ENCODE results near the gene GFPT2. TPM values are rescaled to one million over a fixed set of nuclear protein-coding genes. Genes with fewer than 3 reads are reported as not detected.

Gene GFPT2
- polyA plus RNA-seq, 2 of the 4 experiments (the other 2 are of a cell fraction) = 24.4 to 38.0 TPM

DNA sequence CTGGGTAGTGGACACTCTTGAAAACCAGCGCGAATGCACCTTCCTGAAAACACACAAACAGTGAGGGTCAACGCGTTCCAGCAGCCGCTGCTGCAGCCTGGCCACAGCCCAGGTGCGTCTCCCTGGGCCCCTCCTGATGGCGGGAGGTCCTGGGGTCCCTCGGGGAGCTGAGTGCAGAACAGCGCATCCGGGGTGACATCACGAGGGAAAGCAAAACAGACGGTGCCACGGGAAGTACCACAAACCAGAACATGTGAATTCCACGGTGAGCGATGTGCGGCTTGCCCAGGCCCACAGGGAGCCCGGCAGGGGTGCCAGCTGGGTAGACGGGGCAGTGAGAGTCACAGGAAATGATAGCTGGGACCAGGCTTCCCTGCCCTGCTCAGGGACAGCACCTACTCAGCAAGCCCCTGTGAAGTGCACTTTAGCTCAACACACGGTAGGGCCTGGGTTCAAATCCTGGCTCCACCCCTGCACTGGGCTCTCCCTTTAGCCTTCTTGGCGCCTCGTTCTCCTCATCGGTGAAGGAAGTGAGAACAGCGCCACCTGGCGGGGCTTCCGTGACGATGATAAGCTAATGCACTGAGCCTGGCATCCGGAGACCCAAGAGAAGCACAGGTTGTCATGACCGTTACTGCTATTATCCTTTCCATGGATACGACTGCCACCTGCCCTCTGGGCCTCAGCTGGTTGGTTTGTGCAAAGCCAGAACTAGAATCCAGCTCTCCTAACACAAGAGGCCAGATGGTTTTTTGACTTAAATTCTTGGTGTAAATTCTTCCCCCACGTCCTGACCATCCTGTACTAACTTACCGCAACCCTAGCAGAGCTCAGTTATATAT is 24.6 kb downstream of the GFPT2 start:
- H3K27ac ChIP-seq = peak overlapping the region; percentile 75 to 86; a peak in 5 of 6 replicates
- 57% methylated on average over 29 of the region's 31 CpGs for WGBS (ENCODE audit: missing lambda C conversion rate)
- CTCF ChIA-PET = interaction anchor here (0.5 to 14.9 kb wide), 66 partner anchors 9 to 863 kb away, joined by 3 to 250 read pairs (median 4); partner anchors contain the start of genes GFPT2 and MAPK9
- TF ChIP-seq GATA3 (IDR thresholded peaks at IDR 0.05; ENCODE audit: borderline replicate concordance) = no peak
- TF ChIP-seq CTCF (IDR thresholded peaks at IDR 0.05) = peak; percentile 89
- TF ChIP-seq JUN (IDR thresholded peaks at IDR 0.05) = peak in 1 of 2 experiments; percentile 18; a peak in 1 of 5 replicates
- TF ChIP-seq SMC3 (IDR thresholded peaks at IDR 0.05) = peak; percentile 82
- TF ChIP-seq RAD21 (conservative IDR thresholded peaks at IDR 0.05 in 1 of 2, IDR thresholded peaks at IDR 0.05 in 1 of 2) = peak; percentile 71 to 74
- POLR2A ChIA-PET = interaction anchor here (1.0 kb wide), 1 partner anchor 36 kb away, joined by 4 read pairs; no protein-coding TSS in a partner anchor
- H3K4me3 ChIP-seq = no peak overlapping the region
- DNase-seq (ENCODE audit: low read depth in 1 of 2, low spot score in 1 of 2) = peak; percentile 88 to 89
- peak overlapping the region; percentile 69; the same call in 1 of the 3 replicates for H3K4me2 ChIP-seq
- peak; percentile 48 to 72; a peak in 5 of 6 replicates for ATAC-seq
- peaks cover 60% of the 10 kb centered on the region for H3K4me1 ChIP-seq
- FAIRE-seq = peak; percentile 56
- H3K9me3 ChIP-seq = no peaks in the 10 kb centered on the region

- ChIA-PET POLR2A (no interaction called here), CTCF (interaction anchor here (0.5 to 14.9 kb wide), 8 partner anchors 10 to 144 kb away, joined by 4 to 250 read pairs (median 32); partner anchors contain the start of gene MAPK9)
- 86% methylated on average over 10 of the region's 10 CpGs for WGBS (ENCODE audit: missing lambda C conversion rate)
- no peak for DNase-seq (ENCODE audit: low read depth in 1 of 2, low spot score in 1 of 2)
- TF ChIP-seq RNF2 (IDR thresholded peaks at IDR 0.05; ENCODE audit: borderline replicate concordance, low read depth) (no peak), POLR2A (IDR thresholded peaks at IDR 0.05; ENCODE audit: low read length) (no peak), HOXB5 (CRISPR knock-in tag; IDR thresholded peaks at IDR 0.05) (no peak), CHD2 (IDR thresholded peaks at IDR 0.05; ENCODE audit: low read length, partially characterized antibody) (no peak), NR3C1 (IDR thresholded peaks at IDR 0.05) (no peak), EHF (CRISPR knock-in tag; IDR thresholded peaks at IDR 0.05) (no peak), RCOR1 (IDR thresholded peaks at IDR 0.05; ENCODE audit: low read depth, low read length) (no peak), JUN (IDR thresholded peaks at IDR 0.05) (no peak), RFX5 (IDR thresholded peaks at IDR 0.05) (no peak)
- FAIRE-seq = no peak
- no peak overlapping the region for H3K4me3 ChIP-seq
- no peaks in the 10 kb centered on the region for H3K9me3 ChIP-seq
- H3K27ac ChIP-seq = peak overlapping the region in 1 of 2 experiments; percentile 86; a peak in 2 of 6 replicates
- ATAC-seq = no peak
- H3K4me1 ChIP-seq = peaks cover 46% of the 10 kb centered on the region
- H3K4me2 ChIP-seq = no peak overlapping the region
These were observed 26.1 kb downstream of the GFPT2 start for GRCh38 chr5:180326989-180327565.

- Histone ChIP-seq H3K4me3 (no peak overlapping the region), H3K27ac (peak overlapping the region in 1 of 2 experiments; percentile 67; a peak in 4 of 6 replicates), H3K4me1 (peaks cover 25% of the 10 kb centered on the region), H3K4me2 (no peak overlapping the region), H3K9me3 (no peaks in the 10 kb centered on the region)
- ATAC-seq (no peak), FAIRE-seq (no peak), DNase-seq (ENCODE audit: low read depth in 1 of 2, low spot score in 1 of 2) (no peak)
- 90% methylated on average over 8 of the region's 8 CpGs for WGBS (ENCODE audit: missing lambda C conversion rate)
- POLR2A ChIA-PET = no interaction called here
- TF ChIP-seq FOXS1 (CRISPR knock-in tag; IDR thresholded peaks at IDR 0.05) (no peak), RNF2 (IDR thresholded peaks at IDR 0.05; ENCODE audit: borderline replicate concordance, low read depth) (no peak), ESRRA (IDR thresholded peaks at IDR 0.05; ENCODE audit: borderline replicate concordance, low read length) (no peak), MAFK (IDR thresholded peaks at IDR 0.05; ENCODE audit: partially characterized antibody) (no peak), BCL3 (IDR thresholded peaks at IDR 0.05) (no peak), PHF8 (IDR thresholded peaks at IDR 0.05; ENCODE audit: borderline replicate concordance, low read depth) (no peak), RAD21 (conservative IDR thresholded peaks at IDR 0.05 in 1 of 2, IDR thresholded peaks at IDR 0.05 in 1 of 2) (no peak), EP300 (IDR thresholded peaks at IDR 0.05) (no peak), USF2 (IDR thresholded peaks at IDR 0.05) (no peak)
- CTCF ChIA-PET = interaction anchor here (0.6 to 14.9 kb wide), 10 partner anchors 9 to 234 kb away, joined by 3 to 250 read pairs (median 4); partner anchors contain the start of gene MAPK9
These were observed 28.6 kb downstream of the GFPT2 start for GRCh38 chr5:180324601-180324950.
